Retina (tissue), 1 donor: Measurements from ENCODE around the gene SMDT1.
"Not testable (repeated sequence)": the region's sequence is repeated elsewhere in the genome, so short reads cannot be mapped to it uniquely, and the experiment has no call there.

Source experiments
- DNase-seq: peaks from one replicate; pipeline ENCODE4 v3.0.0-alpha.2; 2016

SMDT1 gene

DNA sequence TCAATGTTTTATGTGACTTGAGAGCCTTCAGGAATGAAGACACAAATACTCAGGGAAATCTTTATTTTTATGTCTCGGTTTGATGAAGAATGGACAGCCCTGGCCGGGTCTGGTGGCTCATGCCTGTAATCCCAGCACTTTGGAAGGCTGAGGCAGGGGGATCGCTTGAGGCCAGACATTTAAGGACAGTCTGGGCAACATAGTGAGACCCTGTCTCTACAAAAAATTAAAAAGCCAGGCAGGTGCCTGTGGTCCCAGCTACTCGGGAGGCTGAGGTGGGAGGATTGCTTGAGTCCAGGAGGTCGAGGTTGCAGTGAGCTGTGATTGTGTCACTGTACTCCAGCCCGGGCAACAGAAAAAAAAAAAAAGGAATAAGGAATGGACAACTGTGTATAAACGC, 8.0 kb upstream of the SMDT1 start:
- not testable (repeated sequence) for DNase-seq

DNA sequence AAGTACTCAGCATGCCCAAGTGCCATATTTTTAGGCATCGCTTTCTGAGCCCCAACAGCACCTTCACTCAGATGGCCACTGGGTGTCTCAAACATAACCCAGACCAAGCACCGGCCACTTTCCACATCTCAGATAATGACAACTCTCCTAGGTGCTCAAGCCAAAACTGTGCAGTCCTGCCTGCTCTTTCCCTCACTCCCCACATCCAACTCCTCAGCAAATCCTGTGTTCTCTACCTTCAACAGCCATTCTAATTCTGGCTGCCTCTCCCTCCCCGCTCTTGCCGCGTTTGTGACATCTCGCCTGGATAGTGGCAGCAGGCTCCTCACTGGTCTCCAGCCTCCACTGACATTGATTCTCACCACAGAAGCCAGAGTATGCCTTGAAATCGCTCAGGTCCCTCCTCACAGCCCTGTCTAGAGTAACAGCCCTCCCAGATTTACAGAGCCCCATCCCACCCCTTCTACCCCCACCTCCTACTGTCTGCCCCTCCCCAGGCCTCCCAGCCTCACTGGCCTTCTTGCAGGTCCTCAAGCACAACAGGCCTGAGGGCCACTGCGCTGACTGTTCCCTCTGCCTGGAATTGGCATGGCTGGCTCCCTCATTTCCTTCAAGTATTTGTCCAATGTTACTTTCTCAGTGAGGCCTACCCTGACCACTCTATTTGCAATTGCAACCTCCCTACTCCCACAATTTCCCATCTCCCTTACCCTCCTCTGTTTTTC, 6.7 kb upstream of the SMDT1 start:
- no peak for DNase-seq

DNA sequence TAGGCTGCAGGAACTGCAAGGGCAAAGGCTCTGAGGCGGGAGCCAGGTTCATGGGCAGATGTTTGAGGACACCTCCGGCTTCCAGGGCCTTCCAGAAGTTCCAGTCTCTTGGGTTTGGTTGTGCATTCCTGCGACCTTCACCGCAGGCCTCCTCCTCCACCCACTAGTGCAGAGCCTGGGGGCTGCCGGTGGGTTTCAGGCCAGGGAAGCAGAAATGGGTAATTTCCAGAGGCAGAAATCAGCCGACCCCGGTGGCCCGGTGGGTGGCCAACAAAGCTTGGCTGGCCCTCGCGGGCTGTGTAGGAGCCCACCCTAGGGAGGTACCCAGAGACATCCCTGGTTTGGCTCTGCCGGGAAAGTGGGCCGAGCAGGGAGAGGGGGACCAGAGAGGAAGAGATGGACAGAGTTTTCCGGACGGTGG, 5.9 kb upstream of the SMDT1 start:
- DNase-seq = no peak

DNA sequence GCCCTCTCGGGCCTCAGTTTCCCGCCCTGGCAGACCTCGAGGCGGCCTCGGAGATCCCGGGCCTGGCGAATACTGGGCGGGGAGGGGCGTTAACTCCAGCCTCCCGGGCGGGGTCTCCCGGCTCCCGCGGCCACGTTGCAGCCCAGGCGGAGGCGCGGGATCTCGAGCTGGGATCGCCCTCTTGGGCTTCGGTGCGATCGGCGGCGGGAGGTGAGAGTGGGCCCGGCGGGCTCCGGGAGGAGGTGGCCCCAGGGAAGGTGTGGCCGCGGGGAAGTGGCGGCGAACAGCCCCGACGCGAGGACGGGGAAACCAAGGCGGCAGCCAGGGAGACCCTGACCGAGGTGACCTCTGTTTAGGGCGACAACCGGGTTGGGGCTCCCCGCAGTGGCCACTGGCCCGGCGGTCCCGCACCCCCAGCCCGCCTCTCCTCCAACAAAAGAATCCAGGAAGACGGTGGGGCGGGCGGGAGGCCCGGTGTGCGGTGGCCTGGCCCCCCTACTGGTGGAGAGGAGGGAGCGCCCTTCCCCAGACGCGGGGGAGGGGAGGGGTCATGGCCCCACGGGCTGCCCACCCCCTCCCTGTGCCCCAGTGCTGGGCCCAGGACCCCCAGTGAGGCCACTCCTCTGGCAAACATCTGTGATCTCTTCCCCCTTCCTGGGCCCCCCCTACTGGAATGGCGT, 5.2 kb upstream of the SMDT1 start, which contains the start of gene PHETA2:
Gene PHETA2 (plus strand): TSS at position 117 of the 680 bp plus-strand sequence. CDS start 3,046 bp downstream, outside the sequence.
- peak; percentile 76 for DNase-seq

DNA sequence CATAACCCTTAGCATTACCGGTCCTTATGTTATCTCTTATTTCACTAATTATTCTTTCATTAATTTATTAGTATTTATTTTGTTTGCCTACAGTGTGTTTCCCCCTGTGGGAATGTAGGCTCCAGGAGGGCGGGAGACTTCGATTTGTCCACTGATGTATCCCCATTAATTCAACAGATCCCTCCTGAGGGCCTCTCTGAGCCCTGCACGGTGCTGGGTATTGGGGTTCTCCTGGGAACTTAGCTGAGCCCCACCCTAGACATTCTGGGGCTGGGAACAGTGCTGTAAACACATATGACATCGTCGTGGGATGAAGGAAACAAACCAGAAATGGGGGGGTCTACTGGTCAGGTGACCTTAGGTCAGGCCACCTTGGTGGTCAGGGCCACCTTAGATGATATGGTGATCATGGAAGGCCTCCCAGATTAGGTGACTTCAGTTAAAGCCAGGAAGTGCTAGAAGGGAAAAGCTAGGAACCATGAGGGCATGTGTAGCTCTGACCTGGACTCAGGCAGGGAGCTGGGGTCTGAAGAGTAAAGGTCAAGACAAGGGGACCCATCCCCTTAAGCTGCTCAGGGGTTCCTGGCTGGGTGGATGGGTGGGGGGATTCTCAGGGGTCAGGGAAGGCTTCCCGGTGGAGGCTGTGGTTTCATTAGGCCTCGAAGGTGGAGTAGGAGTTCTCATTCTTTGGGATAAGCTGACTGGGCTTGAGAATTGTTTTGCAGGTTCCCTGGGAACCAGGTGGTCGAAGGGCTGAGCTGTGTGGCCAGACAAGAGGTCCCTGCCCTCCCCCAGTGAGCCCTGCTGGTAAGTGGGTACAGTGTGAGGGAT, 4.4 kb upstream of the SMDT1 start:
- DNase-seq = no peak

DNA sequence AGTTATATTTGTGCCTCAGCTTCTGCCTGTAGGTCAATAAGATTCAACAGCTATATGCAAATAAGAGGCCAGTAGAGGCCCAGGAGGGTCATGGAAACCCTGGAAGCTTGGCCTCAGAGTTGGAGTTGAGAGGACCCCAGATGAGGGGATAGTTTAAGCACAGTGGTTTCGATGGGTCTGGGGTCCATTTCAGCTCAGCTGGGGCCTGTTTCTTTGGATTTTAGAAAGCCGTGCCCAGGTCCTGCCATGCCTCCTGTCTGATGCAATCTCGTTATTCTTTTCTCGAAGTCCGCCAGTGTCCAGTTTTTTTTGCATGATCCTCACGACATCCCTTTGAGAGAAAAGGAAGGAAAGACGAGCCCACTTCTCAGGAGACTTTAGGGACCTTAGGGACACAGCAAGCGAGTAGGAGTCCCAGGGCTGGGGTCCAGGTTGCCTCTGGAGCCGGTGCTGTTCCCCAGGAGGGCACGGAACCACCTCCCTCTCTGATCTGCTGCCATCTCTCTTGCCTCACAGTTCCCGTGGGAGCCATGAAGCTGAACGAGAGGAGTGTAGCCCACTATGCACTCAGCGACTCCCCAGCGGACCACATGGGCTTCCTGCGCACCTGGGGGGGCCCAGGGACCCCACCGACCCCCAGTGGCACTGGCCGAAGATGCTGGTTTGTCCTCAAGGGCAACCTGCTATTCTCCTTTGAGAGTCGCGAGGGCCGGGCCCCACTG, 2.6 kb upstream of the SMDT1 start:
- no peak for DNase-seq

DNA sequence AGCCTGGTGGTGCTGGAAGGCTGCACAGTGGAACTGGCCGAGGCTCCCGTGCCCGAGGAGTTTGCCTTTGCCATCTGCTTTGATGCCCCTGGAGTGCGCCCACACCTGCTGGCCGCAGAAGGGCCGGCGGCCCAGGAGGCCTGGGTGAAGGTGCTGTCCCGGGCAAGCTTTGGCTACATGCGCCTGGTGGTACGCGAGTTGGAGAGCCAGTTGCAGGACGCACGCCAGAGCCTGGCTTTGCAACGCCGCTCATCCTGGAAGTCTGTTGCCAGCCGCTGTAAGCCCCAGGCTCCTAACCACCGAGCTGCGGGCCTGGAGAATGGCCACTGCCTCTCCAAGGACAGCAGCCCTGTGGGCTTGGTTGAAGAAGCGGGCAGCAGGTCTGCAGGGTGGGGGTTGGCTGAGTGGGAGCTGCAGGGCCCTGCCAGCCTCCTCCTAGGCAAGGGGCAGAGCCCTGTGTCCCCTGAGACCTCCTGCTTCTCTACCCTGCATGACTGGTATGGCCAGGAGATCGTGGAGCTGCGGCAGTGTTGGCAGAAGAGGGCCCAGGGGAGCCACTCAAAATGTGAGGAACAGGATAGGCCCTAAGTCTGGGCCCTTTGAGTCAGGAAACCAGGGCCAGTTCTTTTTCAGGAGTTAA, 1.9 kb upstream of the SMDT1 start:
- DNase-seq = no peak

DNA sequence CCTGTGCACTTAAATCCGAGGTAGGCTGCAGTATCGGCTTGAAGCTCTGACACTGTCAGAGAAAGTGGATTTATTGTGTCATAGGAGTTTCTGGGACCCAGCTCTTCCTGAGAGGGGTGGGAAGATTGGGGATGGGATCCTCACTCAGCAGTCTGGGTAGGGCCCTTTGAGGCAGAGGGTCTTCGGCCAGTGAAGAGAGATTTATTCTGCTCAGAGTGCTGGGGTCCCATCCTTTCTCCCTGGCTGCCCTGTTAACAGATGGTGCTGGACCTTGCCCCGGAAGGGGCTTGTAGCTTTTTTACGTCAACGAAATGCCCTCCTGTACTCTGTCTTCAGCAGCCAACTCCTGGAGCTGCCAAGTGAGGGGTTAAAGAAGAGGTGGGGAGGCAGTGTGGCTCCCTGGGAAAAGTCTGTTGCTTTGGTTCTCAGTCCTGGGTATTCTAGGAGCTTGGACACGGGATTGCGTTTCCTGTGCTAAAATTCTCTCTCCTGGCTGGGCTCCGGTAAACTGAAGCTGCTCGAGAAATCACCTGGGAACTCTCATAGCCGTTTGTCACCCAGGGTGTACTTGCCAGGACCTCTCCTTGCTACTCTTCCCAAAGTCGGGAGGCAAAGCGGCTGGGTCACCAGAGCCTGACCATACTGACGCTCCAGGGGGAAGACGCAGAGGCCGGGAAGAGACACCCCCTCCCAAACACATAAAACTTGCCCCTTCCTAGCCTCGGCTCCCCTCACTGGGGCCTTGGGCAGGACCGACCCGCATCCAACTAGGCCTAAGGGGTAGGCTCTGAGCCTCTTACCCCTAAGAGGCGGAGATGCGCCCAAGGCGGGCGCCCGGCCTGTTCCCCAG, 806 bp upstream of the SMDT1 start:
- DNase-seq = no peak

DNA sequence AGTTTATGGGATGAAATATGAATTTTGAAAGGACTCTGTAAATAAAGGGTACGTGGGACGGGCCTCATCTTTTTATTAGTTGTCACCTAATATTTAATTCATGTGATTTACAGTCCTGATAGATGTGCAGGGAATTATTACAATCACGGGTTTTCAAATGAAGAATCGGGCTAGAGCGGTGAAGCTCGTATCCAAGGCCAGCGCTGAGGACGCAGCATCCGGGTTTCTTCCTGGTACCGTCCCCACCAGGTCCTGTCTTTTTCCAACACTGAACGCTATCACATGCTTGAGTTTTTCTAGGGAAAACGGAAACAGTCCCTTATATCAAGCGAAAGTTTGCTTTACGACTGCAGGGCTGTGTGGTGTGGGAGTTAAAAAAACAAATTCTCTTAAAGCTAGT, 787 bp downstream of the SMDT1 start:
- DNase-seq = no peak

DNA sequence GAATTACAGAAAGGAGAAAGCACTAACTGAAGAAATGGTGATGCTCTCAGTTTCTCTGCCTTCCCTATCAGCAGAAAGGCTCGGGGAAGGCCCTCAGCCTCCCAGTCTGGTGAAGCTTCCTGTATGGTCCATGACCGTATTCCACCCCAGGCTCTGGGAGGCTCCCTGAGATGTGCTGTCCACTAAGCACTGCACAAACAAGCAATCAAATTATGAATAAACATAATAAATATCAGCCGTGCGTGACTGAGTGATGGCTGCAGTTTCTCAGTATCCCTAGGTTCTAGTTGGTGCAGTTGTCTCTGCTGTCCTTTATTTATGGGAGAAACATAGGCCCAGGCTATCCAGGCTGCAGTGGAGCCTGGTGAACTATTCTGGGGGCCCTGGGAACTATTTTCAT, 3.6 kb downstream of the SMDT1 start:
- no peak for DNase-seq

DNA sequence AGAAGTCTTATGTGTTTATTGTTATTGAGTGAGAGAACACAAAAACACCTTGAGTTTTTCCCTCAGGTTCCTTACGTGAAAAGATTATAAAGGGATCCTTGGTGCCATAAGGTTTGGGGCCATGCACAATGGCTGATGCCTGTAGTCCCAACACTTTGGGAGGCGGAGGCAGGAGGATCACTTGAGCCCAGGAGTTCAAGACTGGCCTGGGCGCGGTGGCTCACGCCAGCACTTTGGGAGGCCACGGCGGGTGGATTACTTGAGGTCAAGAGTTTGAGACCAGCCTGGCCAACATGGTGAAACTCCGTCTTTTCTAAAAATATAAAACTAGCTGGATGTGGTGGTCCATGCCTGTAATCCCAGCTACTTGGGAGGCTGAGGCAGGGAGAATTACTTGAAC, 5.4 kb downstream of the SMDT1 start:
- no peak for DNase-seq

DNA sequence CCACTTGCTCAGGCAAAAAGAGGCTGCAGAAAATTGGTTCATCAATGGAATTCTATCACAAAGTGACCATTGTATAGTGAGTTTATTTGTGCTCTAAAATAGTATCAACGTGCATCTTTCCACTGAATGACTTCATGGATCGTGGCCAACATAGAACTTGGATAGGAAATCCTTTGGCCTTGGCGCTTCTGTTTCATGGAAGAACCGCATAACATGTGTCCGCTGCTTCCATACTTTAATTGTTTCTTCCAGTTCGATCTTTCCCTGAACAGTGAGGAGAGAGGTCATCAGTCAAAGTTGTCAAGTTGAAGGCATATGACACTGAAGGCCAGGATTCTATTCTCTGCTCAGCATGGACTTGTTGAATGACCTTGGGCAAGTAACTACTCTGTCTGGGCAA, 6.6 kb downstream of the SMDT1 start:
- DNase-seq = no peak

DNA sequence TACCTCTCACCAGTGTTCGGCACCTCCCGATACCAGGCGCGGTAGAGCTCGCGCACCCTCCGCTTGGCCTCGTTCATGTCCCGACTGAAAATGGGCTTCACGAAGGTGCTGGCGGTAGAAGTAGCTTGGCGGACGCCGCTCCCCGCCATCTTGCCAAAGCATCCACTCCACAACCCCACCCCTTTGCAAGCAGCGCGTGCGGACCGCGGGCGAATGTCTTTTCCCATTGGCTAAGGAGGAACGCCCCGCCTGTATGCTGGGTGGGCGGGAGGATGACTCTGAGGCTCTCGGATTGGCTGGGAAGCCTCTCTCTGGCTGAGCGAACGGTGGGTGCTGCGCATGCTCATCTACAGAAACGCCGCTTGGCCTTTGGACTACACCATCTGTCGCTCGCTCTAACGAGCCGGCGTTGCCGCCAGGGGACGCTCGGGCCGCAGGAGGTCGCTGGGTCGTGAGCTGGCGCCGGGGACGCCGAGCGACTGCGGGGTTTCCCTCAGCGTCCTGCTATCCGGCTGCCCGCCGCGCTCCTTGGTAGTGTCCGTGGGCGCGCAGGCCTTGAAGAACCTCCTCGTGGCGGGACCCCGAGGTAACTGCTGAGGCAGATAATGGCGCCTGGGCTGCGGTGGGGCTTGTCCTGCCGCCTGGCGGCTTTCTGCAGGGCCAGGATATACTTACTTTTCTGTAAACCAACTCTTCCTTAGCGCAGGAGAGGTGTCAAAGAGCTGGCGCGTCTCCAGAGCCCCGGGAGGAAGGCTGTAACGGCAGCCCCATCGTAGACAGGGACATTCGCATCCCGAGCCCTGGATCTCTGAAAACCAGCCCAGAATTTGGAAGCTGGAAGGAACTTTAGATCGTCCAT, 11.3 kb downstream of the SMDT1 start, which contains the start of gene NDUFA6:
Gene NDUFA6 (minus strand): TSS at position 177 of the 859 bp plus-strand sequence. CDS start 28 bp downstream, at position 149.
- peak; percentile 98 for DNase-seq

DNA sequence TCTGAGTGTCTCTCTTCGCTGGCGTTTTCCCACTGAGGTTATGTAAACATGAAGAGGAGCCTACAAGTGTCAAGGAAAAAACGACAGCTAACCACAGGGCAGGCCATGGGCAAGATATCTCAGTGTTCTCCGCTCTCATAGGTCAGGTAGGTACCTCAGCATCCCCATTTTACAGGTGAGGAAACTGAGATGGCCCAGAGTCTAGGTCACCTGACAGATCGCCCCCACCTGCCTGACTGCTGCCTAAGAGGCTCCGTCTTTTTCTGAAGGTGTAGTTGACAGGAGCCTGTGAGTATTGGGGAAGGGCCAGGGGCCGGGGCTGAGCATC, 11.9 kb downstream of the SMDT1 start:
- DNase-seq = no peak

DNA sequence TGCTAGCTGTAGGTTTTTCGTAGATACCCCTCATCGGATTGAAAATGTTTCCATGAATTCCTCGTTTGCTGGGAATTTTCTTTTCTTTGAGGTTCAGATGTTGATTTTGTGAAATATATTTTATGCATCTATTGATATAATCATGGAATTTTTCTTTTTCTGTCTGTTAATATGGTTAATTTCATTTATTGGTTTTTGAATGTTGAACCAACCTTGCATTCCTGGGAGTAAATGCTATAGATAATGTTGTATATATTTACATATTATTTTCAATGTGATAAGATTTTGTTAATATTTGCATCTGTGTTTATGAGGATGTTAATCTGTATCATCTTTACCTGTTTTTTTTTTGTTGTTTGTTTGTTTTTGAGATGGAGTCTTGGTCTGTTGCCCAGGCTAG, 21.7 kb downstream of the SMDT1 start:
- DNase-seq = no peak

DNA sequence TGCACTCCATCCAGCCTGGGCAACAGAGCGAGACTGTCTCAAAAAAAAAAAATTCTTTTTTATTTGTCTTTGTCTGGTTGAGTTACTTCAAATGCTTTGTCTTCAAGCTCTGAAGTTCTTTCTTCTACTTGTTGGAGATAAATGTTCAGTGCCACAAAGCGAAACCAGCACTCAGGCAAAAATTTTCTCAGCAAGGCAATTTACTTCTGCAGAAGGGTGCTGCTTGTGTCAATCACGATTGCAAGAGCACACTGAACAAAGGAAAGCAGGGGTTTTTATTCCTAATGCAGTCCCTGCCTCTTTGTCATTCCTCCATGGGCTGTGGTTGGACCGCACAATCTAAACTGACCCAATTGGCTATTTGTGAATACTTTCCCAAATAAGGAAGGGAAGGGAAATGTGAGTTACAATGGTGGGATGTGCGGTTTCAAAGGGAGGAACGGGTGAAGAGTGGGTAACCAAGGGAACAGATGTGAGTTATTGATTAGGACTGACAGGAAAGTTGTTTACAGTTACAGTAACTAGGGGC, 24.9 kb downstream of the SMDT1 start:
- not testable (repeated sequence) for DNase-seq

DNA sequence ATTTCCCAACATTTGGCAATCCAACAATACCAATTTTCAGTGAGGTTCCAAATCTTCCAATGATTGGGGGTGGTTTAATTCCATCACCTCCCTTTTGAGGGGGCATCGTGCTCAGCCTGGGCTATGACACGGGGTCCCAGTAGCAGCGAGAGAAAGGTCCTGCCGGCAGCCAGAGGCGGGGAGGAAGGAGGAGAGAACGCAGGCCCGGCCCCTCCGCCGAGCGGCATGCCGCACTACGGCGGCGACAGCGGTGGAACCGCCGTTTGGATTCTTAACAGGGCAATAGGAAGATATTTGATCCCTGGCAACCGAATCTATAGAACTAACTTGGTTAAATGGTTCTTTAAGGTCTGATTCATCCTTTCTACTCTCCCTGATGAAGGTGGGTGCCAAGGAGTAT, 29.3 kb downstream of the SMDT1 start:
- no peak for DNase-seq

DNA sequence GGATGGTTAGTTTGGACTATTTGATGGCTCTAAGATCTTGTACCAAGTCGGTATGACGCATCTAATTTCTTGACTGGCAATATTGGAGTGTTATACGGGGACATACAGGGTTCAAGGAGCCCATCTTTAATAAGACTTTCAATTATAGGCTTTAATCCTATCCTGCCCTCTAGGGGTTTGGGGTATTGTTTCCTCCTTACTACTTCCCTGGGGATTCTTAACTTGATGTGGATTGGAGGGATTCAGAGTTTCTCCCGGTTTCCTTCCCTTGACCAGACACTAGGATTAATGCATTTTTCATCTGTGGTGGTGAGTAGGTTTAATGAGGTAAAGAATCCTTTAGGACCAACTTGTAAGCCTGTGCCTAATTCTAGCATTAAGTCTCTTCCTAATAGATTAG, 32.3 kb downstream of the SMDT1 start:
- no peak for DNase-seq

DNA sequence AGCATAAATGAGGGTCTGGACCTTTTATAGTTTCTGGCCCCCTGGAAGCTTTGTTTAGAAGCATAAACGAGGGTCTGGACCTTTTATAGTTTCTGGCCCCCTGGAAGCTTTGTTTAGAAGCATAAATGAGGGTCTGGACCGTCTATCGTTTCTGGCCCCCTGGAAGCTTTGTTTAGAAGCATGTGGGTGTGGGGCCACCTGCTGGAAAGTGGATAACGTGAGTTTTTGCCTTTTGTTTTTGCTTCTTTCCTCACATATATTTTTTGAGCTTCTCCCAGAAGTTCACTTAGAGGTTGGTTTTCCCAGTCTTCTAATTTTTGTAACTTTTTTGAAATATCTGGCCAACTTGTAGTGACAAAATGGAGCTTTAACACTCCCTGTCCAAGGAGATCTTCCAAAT, 33.3 kb downstream of the SMDT1 start:
- not testable (repeated sequence) for DNase-seq

DNA sequence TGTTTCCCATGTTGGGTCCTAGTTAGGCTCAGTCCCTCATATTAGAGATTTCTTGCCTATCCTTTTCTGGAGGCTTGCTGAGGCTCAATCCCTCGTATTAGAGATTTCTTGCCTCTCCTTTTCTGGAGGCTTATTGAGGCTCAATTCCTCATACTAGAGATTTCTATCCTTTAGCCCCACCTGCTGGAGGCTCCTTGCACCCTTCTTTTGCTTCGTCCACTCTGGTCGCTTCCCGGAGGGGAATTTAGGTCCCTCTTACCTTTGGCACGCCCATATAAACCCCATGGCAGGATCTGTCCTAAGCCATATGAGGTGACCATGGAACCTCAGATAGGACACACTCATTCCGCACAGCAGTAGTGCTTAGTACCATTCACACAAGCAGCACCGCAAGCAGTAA, 35.2 kb downstream of the SMDT1 start:
- DNase-seq = no peak
